PC-9 (cell line): ENCODE results near the gene GRID2.

Experiments used
- CTCF ChIP-seq: fragments of 200-600 bp; sonication (generic); conservative IDR thresholded peaks from 2 replicates; pipeline ENCODE4 v1.6.1; 2017; ENCODE audit warnings: mixed run types, antibody characterized with exemption, mild to moderate bottlenecking, moderate library complexity
- EZH2 ChIP-seq: fragments of 200-600 bp; sonication (generic); IDR thresholded peaks from 2 replicates; pipeline ENCODE4 v1.8.0; 2017; ENCODE audit warnings: antibody characterized with exemption, low read depth

DNA sequence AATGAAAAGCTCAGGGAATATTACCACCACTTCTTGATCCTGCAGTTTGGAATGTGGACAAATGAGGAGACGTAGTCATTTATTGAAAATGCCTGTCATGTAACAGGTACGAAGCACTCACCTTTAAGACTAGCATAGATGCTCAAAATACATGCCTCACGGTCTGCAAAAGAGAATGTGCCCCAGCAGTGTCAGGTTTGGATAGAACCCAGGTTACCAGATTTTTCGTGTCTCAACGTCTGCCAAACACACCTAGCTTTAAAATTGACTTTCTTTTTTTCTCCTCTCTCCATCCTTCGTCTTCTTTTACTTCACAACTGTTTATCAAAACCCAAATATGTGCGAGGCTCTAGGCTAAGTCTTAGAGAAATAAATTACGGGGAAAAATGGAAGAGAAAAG lies 918.0 kb downstream of the GRID2 start:
- TF ChIP-seq CTCF (no peak), EZH2 (no peak)
